Skeletal muscle tissue (tissue), 4 donors: ENCODE results near the gene SLC9A7. TPM values are rescaled to one million over a fixed set of nuclear protein-coding genes. Genes with fewer than 3 reads are reported as not detected.

Experiments used
- H3K27ac ChIP-seq: one replicate; pipeline ENCODE4 v1.7.0; 2013; ENCODE audit warnings: mild to moderate bottlenecking, low read depth, low read length, inconsistent platforms
- H3K27me3 ChIP-seq, 3 donors: one replicate each; pipeline ENCODE4 v1.7.0; 2013; ENCODE audit warnings: low read length in 3 of 3; ENCODE audit not compliant: control insufficient read depth in 3 of 3, insufficient read depth in 3 of 3
- H3K36me3 ChIP-seq, 3 donors: one replicate each; pipeline ENCODE4 v1.7.0; 2013; ENCODE audit warnings: low read length in 3 of 3; ENCODE audit not compliant: control insufficient read depth in 3 of 3, insufficient read depth in 3 of 3
- H3K4me1 ChIP-seq, 3 donors: one replicate each; pipeline ENCODE4 v1.7.0; 2013; ENCODE audit warnings: low read length in 3 of 3, mild to moderate bottlenecking in 3 of 3; ENCODE audit not compliant: control insufficient read depth in 3 of 3, insufficient read depth in 3 of 3
- H3K4me3 ChIP-seq, 3 donors: one replicate each; pipeline ENCODE4 v1.7.0; 2013; ENCODE audit warnings: low read length in 3 of 3
- H3K9ac ChIP-seq, 3 donors: one replicate each; pipeline ENCODE4 v1.7.0; 2013; ENCODE audit warnings: low read length in 3 of 3, mild to moderate bottlenecking in 3 of 3, moderate library complexity in 2 of 3, low read depth in 1 of 3
- H3K9me3 ChIP-seq, 3 donors: one replicate each; pipeline ENCODE4 v1.7.0; 2013; ENCODE audit warnings: low read length in 3 of 3; ENCODE audit not compliant: control insufficient read depth in 3 of 3
- total RNA-seq: library from RNA; depleted of rRNA; stranded (reverse); fragments of >200 nt; gene quantifications from one replicate; pipeline ENCODE4 v1.2.3, GENCODE V29; 2014
- donor health status: Osteomylitis.

The SLC9A7 gene
- total RNA-seq, 1 donor from 2014 or later = 13.0 TPM

GRCh38 chrX:46579250-46579649, 179.7 kb downstream of the SLC9A7 start:
- H3K4me1 ChIP-seq = peaks cover 0 to 9% (median 0%) of the 10 kb centered on the region in 3 donors
- H3K27ac ChIP-seq = no peak overlapping the region
- H3K27me3 ChIP-seq = peaks cover 0 to 9% (median 9%) of the 10 kb centered on the region in 3 donors

GRCh38 chrX:46577221-46578005, 181.5 kb downstream of the SLC9A7 start:
- Histone ChIP-seq H3K36me3 (no peaks in the 10 kb centered on the region), H3K27me3 (peaks cover 0 to 14% (median 11%) of the 10 kb centered on the region in 3 donors), H3K4me3 (peak overlapping the region in 1 of 3 donors; percentile 14), H3K9ac (no peak overlapping the region), H3K4me1 (peaks cover 0 to 9% (median 2%) of the 10 kb centered on the region in 3 donors), H3K9me3 (no peaks in the 10 kb centered on the region), H3K27ac (no peak overlapping the region)

More at GRCh38 chrX:46579250-46579649, 179.7 kb downstream of the SLC9A7 start:
- H3K9me3 ChIP-seq = no peaks in the 10 kb centered on the region
- H3K9ac ChIP-seq = no peak overlapping the region
- no peaks in the 10 kb centered on the region for H3K36me3 ChIP-seq
- no peak overlapping the region for H3K4me3 ChIP-seq

- H3K36me3 ChIP-seq = no peaks in the 10 kb centered on the region
- peaks cover 0 to 21% (median 11%) of the 10 kb centered on the region in 3 donors for H3K27me3 ChIP-seq
- H3K4me3 ChIP-seq = peak overlapping the region; percentile 12 to 70 (median 68)
- no peak overlapping the region for H3K27ac ChIP-seq
- no peaks in the 10 kb centered on the region for H3K9me3 ChIP-seq
- H3K4me1 ChIP-seq = peaks cover 0 to 9% (median 2%) of the 10 kb centered on the region in 3 donors
- no peak overlapping the region for H3K9ac ChIP-seq
Observed at GRCh38 chrX:46576458-46576857, 182.5 kb downstream of the SLC9A7 start.

GRCh38 chrX:46575991-46576392, 182.9 kb downstream of the SLC9A7 start:
- Histone ChIP-seq H3K36me3 (no peaks in the 10 kb centered on the region), H3K27me3 (peaks cover 0 to 21% (median 11%) of the 10 kb centered on the region in 3 donors), H3K9me3 (no peaks in the 10 kb centered on the region), H3K4me3 (peak overlapping the region; percentile 12 to 70 (median 68)), H3K9ac (peak overlapping the region in 1 of 3 donors; percentile 40), H3K27ac (no peak overlapping the region), H3K4me1 (peaks cover 0 to 9% (median 2%) of the 10 kb centered on the region in 3 donors)

- peak overlapping the region in 1 of 3 donors; percentile 40 for H3K9ac ChIP-seq
- H3K27ac ChIP-seq = no peak overlapping the region
- peaks cover 0 to 9% (median 2%) of the 10 kb centered on the region in 3 donors for H3K4me1 ChIP-seq
- H3K9me3 ChIP-seq = no peaks in the 10 kb centered on the region
- peak overlapping the region; percentile 60 to 70 (median 68) for H3K4me3 ChIP-seq
- no peaks in the 10 kb centered on the region for H3K36me3 ChIP-seq
- peaks cover 0 to 21% (median 11%) of the 10 kb centered on the region in 3 donors for H3K27me3 ChIP-seq
Observed at GRCh38 chrX:46575586-46575985, 183.3 kb downstream of the SLC9A7 start.

GRCh38 chrX:46574774-46575381, 184.0 kb downstream of the SLC9A7 start:
- H3K4me1 ChIP-seq = peaks cover 0 to 9% (median 2%) of the 10 kb centered on the region in 3 donors
- no peak overlapping the region for H3K27ac ChIP-seq
- H3K27me3 ChIP-seq = peaks cover 0 to 21% (median 11%) of the 10 kb centered on the region in 3 donors
- H3K9me3 ChIP-seq = no peaks in the 10 kb centered on the region
- H3K9ac ChIP-seq = peak overlapping the region in 1 of 3 donors; percentile 33
- peak overlapping the region; percentile 60 to 70 (median 68) for H3K4me3 ChIP-seq
- no peaks in the 10 kb centered on the region for H3K36me3 ChIP-seq

- peak overlapping the region in 2 of 3 donors; percentile 14 to 40 for H3K9ac ChIP-seq
Observed at GRCh38 chrX:46573892-46574773, 184.8 kb downstream of the SLC9A7 start.

GRCh38 chrX:46573331-46573891, 185.5 kb downstream of the SLC9A7 start, which contains the start of gene CHST7:
TSS of gene CHST7 (plus strand) at chrX:46573765. CDS start at chrX:46573932, 167 bp downstream.
- peaks cover 0 to 9% (median 2%) of the 10 kb centered on the region in 3 donors for H3K4me1 ChIP-seq
- peak within 1 kb of the TSS in 2 of 3 donors; percentile 14 to 40 for H3K9ac ChIP-seq
- H3K9me3 ChIP-seq = no peaks in the 10 kb centered on the region
- peaks cover 0 to 21% (median 11%) of the 10 kb centered on the region in 3 donors for H3K27me3 ChIP-seq
- H3K4me3 ChIP-seq = peak within 1 kb of the TSS; percentile 60 to 70 (median 68)
- no peaks in the 10 kb centered on the region for H3K36me3 ChIP-seq
- H3K27ac ChIP-seq = no peak within 1 kb of the TSS

More at GRCh38 chrX:46573892-46574773, 184.8 kb downstream of the SLC9A7 start:
- Histone ChIP-seq H3K4me3 (peak overlapping the region; percentile 60 to 70 (median 68)), H3K27me3 (peaks cover 0 to 21% (median 11%) of the 10 kb centered on the region in 3 donors), H3K9me3 (no peaks in the 10 kb centered on the region), H3K36me3 (no peaks in the 10 kb centered on the region), H3K4me1 (peaks cover 0 to 9% (median 2%) of the 10 kb centered on the region in 3 donors), H3K27ac (no peak overlapping the region)

GRCh38 chrX:46572340-46572936, 186.5 kb downstream of the SLC9A7 start:
- Histone ChIP-seq H3K4me3 (no peak overlapping the region), H3K9me3 (no peaks in the 10 kb centered on the region), H3K9ac (no peak overlapping the region), H3K27ac (no peak overlapping the region), H3K4me1 (peaks cover 0 to 9% (median 2%) of the 10 kb centered on the region in 3 donors), H3K27me3 (peaks cover 0 to 19% (median 11%) of the 10 kb centered on the region in 3 donors), H3K36me3 (no peaks in the 10 kb centered on the region)
